Loucy (cell line): Measurements from ENCODE around the gene B3GLCT.

ENCODE experiments used
- CTCF ChIP-seq: fragments of 200-600 bp; sonication (generic); conservative IDR thresholded peaks from 2 replicates; pipeline ENCODE4 v1.5.1; 2014; ENCODE audit warnings: mild to moderate bottlenecking, antibody characterized with exemption, low read length
- EZH2phosphoT487 ChIP-seq: fragments of 200-600 bp; IDR thresholded peaks from 2 replicates; pipeline ENCODE4 v1.6.1; 2018; ENCODE audit warnings: antibody characterized with exemption, mild to moderate bottlenecking, moderate library complexity, borderline replicate concordance

GRCh38 chr13:31245598-31246373 is 46.0 kb downstream of the B3GLCT start:
- TF ChIP-seq CTCF (no peak), EZH2phosphoT487 (no peak)
